Kidney epithelial cell (primary cell): ENCODE results near the gene SND1. TPM values are rescaled to one million over a fixed set of nuclear protein-coding genes. Genes with fewer than 3 reads are reported as not detected.
"Not testable (repeated sequence)": the region's sequence is repeated elsewhere in the genome, so short reads cannot be mapped to it uniquely, and the experiment has no call there.

Experiments used
- DNase-seq: peaks from one replicate; pipeline ENCODE4 v3.0.0-alpha.2; 2010; ENCODE audit warnings: low read depth
- H3K27me3 ChIP-seq: 2 replicates; pipeline ENCODE4 v1.6.0; 2011; ENCODE audit warnings: low read length; ENCODE audit not compliant: control insufficient read depth, insufficient read depth
- H3K36me3 ChIP-seq: 2 replicates; pipeline ENCODE4 v1.5.1; 2011; ENCODE audit warnings: low read length; ENCODE audit not compliant: control insufficient read depth, insufficient read depth
- H3K4me3 ChIP-seq: 2 replicates; pipeline ENCODE4 v1.5.1; 2011; ENCODE audit warnings: low read depth, mild to moderate bottlenecking, control low read depth, low read length
- total RNA-seq: library from RNA; depleted of rRNA; stranded (reverse); fragments of >200 nt; gene quantifications from 2 replicates; pipeline ENCODE4 v1.2.3, GENCODE V29; 2015
- TF ChIP-seq, protein P1 (sequence below): IDR thresholded peaks from 2 replicates; pipeline ENCODE4 v1.5.1; 2011; ENCODE audit warnings: mild to moderate bottlenecking, moderate library complexity, low read length, control low read depth, inconsistent platforms; ENCODE audit not compliant: insufficient read depth, poor library complexity, severe bottlenecking

Gene SND1
- total RNA-seq, 1 donor from 2014 or later = 257 TPM

GRCh38 chr7:127674361-127674760 is 22.4 kb downstream of the SND1 start:
- Histone ChIP-seq H3K36me3 (no peaks in the 10 kb centered on the region), H3K4me3 (no peak overlapping the region), H3K27me3 (no peaks in the 10 kb centered on the region)
- TF ChIP-seq, protein P1, sequence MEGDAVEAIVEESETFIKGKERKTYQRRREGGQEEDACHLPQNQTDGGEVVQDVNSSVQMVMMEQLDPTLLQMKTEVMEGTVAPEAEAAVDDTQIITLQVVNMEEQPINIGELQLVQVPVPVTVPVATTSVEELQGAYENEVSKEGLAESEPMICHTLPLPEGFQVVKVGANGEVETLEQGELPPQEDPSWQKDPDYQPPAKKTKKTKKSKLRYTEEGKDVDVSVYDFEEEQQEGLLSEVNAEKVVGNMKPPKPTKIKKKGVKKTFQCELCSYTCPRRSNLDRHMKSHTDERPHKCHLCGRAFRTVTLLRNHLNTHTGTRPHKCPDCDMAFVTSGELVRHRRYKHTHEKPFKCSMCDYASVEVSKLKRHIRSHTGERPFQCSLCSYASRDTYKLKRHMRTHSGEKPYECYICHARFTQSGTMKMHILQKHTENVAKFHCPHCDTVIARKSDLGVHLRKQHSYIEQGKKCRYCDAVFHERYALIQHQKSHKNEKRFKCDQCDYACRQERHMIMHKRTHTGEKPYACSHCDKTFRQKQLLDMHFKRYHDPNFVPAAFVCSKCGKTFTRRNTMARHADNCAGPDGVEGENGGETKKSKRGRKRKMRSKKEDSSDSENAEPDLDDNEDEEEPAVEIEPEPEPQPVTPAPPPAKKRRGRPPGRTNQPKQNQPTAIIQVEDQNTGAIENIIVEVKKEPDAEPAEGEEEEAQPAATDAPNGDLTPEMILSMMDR = no peak
- no peak for DNase-seq

DNA sequence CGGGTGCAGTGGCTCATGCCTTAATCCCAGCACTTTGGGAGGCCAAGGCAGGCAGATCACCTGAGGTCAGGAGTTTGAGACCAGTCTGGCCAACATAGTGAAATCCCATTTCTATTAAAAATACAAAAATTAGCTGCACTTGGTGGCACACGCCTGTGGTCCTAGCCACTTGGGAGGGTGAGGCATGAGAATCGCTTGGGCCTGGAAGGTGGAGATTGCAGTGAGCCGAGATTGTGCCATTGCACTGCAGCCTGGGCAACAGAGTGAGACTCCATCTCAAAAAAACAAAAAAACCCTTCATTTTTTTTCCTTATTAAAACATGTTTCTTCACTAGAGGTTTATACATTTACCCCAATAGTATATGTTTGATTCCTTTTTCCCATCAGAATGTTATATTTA is 22.9 kb downstream of the SND1 start:
- not testable (repeated sequence) for H3K36me3 ChIP-seq, DNase-seq

DNA sequence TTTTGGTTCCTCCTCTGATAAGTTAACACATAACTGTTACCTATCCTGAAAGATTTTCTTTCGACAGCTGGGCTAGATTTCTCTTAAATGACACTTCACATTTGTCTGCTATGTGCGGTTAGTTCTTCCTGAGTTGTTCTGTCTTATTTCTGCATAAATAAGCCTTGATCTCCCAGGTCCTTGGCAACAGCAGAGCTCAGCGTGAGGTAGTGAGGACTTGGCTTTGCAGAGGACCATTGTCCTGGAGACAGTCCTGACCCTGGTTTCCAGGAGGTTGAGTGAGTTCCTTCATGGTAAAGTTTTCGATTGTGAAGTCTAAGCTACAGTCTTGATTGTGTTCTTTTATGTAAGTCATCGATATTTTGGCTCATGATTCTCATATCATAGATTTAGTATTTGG is 23.7 kb downstream of the SND1 start:
- TF ChIP-seq, protein P1 = no peak
- no peak for DNase-seq
- Histone ChIP-seq H3K36me3 (no peaks in the 10 kb centered on the region), H3K4me3 (no peak overlapping the region), H3K27me3 (no peaks in the 10 kb centered on the region)

More for the DNA sequence above, 22.9 kb downstream of the SND1 start:
- H3K27me3 ChIP-seq, H3K4me3 ChIP-seq: not testable (repeated sequence)

- TF ChIP-seq, protein P1 = no peak
- Histone ChIP-seq H3K36me3 (no peaks in the 10 kb centered on the region), H3K4me3 (no peak overlapping the region), H3K27me3 (no peaks in the 10 kb centered on the region)
- no peak for DNase-seq
These were observed 25.6 kb downstream of the SND1 start for GRCh38 chr7:127677433-127678230.

GRCh38 chr7:127678337-127678736 is 26.3 kb downstream of the SND1 start:
- Histone ChIP-seq H3K4me3 (no peak overlapping the region), H3K27me3 (no peaks in the 10 kb centered on the region), H3K36me3 (no peaks in the 10 kb centered on the region)
- no peak for DNase-seq
- TF ChIP-seq, protein P1 = no peak

- DNase-seq = no peak
- TF ChIP-seq, protein P1 = no peak
- Histone ChIP-seq H3K36me3 (no peaks in the 10 kb centered on the region), H3K4me3 (no peak overlapping the region), H3K27me3 (no peaks in the 10 kb centered on the region)
These were observed 27.0 kb downstream of the SND1 start for GRCh38 chr7:127678947-127679346.
